Testis (tissue), 2 donors: Measurements from ENCODE around the gene TBK1.

Experiments
- POLR2A ChIP-seq: fragments of 450-650 bp; IDR thresholded peaks from one replicate; pipeline ENCODE4 v1.6.1; 2017; ENCODE audit warnings: antibody characterized with exemption, mild to moderate bottlenecking, moderate library complexity
- TF ChIP-seq, protein P1 (sequence below), 3 experiments: fragments of 450-650 bp in 2 of 3; fragments of 200-600 bp in 1 of 3; sonication (generic) in 1 of 3; IDR thresholded peaks; one replicate each; pipeline ENCODE4 v1.5.1; 2016 to 2019; ENCODE audit warnings: antibody characterized with exemption in 3 of 3, mild to moderate bottlenecking in 2 of 3, moderate library complexity in 1 of 3

DNA sequence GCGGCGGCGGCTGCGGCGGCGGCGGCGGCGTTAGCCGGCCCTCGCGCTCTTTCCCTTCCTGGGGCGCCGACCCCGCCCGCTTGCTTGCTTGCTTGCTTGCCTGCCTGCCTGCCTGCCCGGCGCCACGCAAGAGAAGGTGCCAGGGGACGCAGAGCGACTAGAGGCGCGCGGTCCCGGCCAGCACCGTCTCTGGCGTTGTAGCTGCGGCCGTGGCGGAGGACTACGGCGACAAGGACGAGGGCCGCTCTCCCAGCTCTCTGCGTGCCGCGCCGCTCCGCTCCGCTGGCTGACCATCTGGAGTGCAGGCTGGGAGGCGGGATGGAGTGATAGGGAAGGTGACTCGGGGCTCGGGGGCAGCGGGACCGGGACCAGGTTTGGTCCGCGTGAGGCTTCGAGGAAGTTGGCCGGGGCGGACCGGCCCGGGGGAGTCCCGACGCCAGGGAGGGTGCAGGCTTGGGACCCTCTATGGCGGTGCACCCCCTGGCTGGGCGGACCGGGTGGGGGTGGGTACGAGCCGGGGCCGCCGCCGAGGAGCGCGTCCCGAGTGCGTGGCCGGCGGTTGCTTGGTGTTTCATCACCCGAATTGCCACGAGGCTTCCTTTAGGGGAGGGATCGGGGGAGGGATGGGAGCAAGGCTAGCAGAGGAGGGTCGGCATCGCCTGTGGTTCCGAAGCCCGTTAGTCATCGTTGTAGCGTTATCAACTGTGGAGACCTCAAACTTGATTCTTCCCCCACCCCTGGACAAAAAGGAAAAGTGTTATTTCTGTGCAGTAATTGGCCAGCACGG is 47.3 kb upstream of the TBK1 start:
- TF ChIP-seq POLR2A = no peak
- TF ChIP-seq, protein P1, sequence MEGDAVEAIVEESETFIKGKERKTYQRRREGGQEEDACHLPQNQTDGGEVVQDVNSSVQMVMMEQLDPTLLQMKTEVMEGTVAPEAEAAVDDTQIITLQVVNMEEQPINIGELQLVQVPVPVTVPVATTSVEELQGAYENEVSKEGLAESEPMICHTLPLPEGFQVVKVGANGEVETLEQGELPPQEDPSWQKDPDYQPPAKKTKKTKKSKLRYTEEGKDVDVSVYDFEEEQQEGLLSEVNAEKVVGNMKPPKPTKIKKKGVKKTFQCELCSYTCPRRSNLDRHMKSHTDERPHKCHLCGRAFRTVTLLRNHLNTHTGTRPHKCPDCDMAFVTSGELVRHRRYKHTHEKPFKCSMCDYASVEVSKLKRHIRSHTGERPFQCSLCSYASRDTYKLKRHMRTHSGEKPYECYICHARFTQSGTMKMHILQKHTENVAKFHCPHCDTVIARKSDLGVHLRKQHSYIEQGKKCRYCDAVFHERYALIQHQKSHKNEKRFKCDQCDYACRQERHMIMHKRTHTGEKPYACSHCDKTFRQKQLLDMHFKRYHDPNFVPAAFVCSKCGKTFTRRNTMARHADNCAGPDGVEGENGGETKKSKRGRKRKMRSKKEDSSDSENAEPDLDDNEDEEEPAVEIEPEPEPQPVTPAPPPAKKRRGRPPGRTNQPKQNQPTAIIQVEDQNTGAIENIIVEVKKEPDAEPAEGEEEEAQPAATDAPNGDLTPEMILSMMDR (IDR thresholded peaks at IDR 0.05) = no peak
